ENCODE measurements around the gene CSTF2T.

The CSTF2T gene

DNA sequence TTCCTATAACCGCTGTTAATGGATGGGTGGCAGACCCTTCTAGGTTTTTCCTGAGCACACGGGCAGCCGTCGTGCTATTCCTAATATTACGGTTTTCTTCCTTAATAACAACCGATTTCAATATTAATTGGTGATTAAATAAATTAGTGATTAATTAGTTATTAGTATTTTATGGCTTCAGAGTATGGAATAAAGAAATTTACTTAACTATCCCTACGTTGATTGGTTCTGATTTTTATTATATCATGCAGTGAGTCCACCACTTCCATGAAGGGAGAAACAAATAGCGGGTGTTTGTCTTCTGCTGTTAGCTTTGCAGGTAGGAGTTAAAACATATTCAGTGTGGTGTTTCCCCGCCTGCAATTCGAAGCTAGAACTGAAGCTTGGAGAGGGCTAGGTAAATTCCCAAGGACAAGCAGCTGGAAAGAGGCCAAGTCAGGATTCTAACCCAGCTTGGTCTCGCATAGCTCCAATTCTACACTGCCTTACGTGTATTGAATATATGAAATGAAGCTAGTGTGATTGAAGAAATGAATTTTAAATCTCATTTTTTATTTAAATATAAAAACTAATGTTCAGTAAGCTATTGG lies 928 bp upstream of the CSTF2T start:
- H3K9me2 ChIP-seq (replicated peaks; ENCODE audit: control insufficient read depth, low read length), result no peaks in the 10 kb centered on the region
- peaks cover 37% of the 10 kb centered on the region for H3K79me2 ChIP-seq (ENCODE audit: control insufficient read depth, low read length)
- peaks cover 25% of the 10 kb centered on the region for H3K4me1 ChIP-seq (ENCODE audit: control insufficient read depth, low read length)
- no peaks in the 10 kb centered on the region for H3K27me3 ChIP-seq (ENCODE audit: control insufficient read depth, low read length)
- no peaks in the 10 kb centered on the region; the same call in 1 of the 2 replicates for H3K9me3 ChIP-seq (ENCODE audit: control insufficient read depth, insufficient read depth, low read length)
- peak overlapping the region; percentile 76 for H3K27ac ChIP-seq (ENCODE audit: low read depth, low read length)
- H3K4me3 ChIP-seq (ENCODE audit: low read length), result peak overlapping the region; percentile 99
- H3K36me3 ChIP-seq (ENCODE audit: control insufficient read depth, low read length), result peaks cover 40% of the 10 kb centered on the region
- H3F3A ChIP-seq (ENCODE audit: control insufficient read depth, insufficient read depth), result no peaks in the 10 kb centered on the region
- peak overlapping the region; percentile 83 for H3K4me2 ChIP-seq (ENCODE audit: low read length)
- H4K20me1 ChIP-seq (ENCODE audit: control insufficient read depth, insufficient read depth, low read depth, low read length), result peaks cover 3% of the 10 kb centered on the region; the same call in 1 of the 2 replicates
- TF ChIP-seq, protein P1, sequence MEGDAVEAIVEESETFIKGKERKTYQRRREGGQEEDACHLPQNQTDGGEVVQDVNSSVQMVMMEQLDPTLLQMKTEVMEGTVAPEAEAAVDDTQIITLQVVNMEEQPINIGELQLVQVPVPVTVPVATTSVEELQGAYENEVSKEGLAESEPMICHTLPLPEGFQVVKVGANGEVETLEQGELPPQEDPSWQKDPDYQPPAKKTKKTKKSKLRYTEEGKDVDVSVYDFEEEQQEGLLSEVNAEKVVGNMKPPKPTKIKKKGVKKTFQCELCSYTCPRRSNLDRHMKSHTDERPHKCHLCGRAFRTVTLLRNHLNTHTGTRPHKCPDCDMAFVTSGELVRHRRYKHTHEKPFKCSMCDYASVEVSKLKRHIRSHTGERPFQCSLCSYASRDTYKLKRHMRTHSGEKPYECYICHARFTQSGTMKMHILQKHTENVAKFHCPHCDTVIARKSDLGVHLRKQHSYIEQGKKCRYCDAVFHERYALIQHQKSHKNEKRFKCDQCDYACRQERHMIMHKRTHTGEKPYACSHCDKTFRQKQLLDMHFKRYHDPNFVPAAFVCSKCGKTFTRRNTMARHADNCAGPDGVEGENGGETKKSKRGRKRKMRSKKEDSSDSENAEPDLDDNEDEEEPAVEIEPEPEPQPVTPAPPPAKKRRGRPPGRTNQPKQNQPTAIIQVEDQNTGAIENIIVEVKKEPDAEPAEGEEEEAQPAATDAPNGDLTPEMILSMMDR (IDR thresholded peaks at IDR 0.05; ENCODE audit: low read depth, low read length, poor library complexity, severe bottlenecking), result no peak
- no peak for TF ChIP-seq EZH2phosphoT487 (IDR thresholded peaks at IDR 0.05; ENCODE audit: borderline replicate concordance, low read length)

DNA sequence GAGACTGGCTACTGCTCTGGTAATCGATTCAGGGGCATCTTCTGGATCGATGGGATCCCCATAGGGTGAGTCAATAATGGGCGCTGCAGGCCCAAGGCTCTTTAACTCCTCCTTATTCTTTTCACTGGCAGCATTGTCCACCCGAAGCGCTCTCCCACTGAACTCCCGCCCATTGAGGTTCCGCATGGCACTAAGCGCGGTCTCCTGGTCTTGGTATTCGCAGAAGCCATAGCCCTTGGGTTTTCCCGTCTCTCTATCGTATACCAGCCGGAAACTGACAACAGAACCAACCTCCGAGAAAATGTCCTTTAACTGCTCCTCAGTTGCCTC lies 285 bp downstream of the CSTF2T start:
- H3K4me3 ChIP-seq (ENCODE audit: low read length), result peak overlapping the region; percentile 99
- peak overlapping the region; percentile 76 for H3K27ac ChIP-seq (ENCODE audit: low read depth, low read length)
- no peaks in the 10 kb centered on the region for H3K27me3 ChIP-seq (ENCODE audit: control insufficient read depth, low read length)
- no peaks in the 10 kb centered on the region for H3K9me2 ChIP-seq (replicated peaks; ENCODE audit: control insufficient read depth, low read length)
- H3K9me3 ChIP-seq (ENCODE audit: control insufficient read depth, insufficient read depth, low read length), result no peaks in the 10 kb centered on the region; the same call in 1 of the 2 replicates
- H4K20me1 ChIP-seq (ENCODE audit: control insufficient read depth, insufficient read depth, low read depth, low read length), result peaks cover 3% of the 10 kb centered on the region; the same call in 1 of the 2 replicates
- peaks cover 25% of the 10 kb centered on the region for H3K4me1 ChIP-seq (ENCODE audit: control insufficient read depth, low read length)
- H3F3A ChIP-seq (ENCODE audit: control insufficient read depth, insufficient read depth), result no peaks in the 10 kb centered on the region
- H3K79me2 ChIP-seq (ENCODE audit: control insufficient read depth, low read length), result peaks cover 42% of the 10 kb centered on the region
- TF ChIP-seq, protein P1 (IDR thresholded peaks at IDR 0.05; ENCODE audit: low read depth, low read length, poor library complexity, severe bottlenecking), result no peak
- no peak for TF ChIP-seq EZH2phosphoT487 (IDR thresholded peaks at IDR 0.05; ENCODE audit: borderline replicate concordance, low read length)
- peaks cover 46% of the 10 kb centered on the region for H3K36me3 ChIP-seq (ENCODE audit: control insufficient read depth, low read length)
- peak overlapping the region; percentile 83 for H3K4me2 ChIP-seq (ENCODE audit: low read length)

DNA sequence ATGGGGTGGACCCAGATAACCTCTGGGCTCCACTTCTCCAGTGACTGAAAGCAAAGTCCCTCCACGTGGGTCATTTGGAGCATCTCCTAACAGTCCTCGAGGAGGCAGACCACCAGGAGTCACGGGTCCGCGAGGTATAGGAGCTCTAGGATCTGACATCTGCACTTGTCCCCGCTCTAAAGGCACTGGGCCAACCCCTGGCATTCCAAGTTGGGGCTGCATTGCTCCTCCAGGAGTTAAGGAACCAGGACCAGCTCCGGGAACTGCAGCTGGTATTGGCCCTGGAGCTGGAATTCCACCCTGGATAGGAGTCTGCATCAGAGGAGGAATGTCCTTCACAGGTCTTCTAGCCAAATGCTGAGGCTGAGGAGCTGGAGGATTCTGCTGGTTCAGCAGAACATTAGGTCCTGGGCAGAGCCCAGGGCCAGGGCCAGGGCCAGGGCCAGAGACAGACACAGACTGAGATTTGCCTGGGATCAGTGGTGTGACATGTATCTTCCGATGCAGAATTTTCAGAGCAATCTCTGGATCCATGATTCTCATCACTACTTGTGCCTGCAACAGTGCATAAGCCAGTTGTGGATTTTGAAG lies 827 bp downstream of the CSTF2T start:
- TF ChIP-seq, protein P1 (IDR thresholded peaks at IDR 0.05; ENCODE audit: low read depth, low read length, poor library complexity, severe bottlenecking), result no peak
- no peak for TF ChIP-seq EZH2phosphoT487 (IDR thresholded peaks at IDR 0.05; ENCODE audit: borderline replicate concordance, low read length)
- Histone ChIP-seq H3K9me3 (ENCODE audit: control insufficient read depth, insufficient read depth, low read length) (no peaks in the 10 kb centered on the region; the same call in 1 of the 2 replicates), H3F3A (ENCODE audit: control insufficient read depth, insufficient read depth) (no peaks in the 10 kb centered on the region), H3K27ac (ENCODE audit: low read depth, low read length) (no peak overlapping the region), H3K27me3 (ENCODE audit: control insufficient read depth, low read length) (no peaks in the 10 kb centered on the region), H3K4me1 (ENCODE audit: control insufficient read depth, low read length) (peaks cover 25% of the 10 kb centered on the region), H3K9me2 (replicated peaks; ENCODE audit: control insufficient read depth, low read length) (no peaks in the 10 kb centered on the region), H4K20me1 (ENCODE audit: control insufficient read depth, insufficient read depth, low read depth, low read length) (peaks cover 3% of the 10 kb centered on the region; the same call in 1 of the 2 replicates), H3K4me2 (ENCODE audit: low read length) (peak overlapping the region; percentile 83), H3K36me3 (ENCODE audit: control insufficient read depth, low read length) (peaks cover 46% of the 10 kb centered on the region), H3K79me2 (ENCODE audit: control insufficient read depth, low read length) (peaks cover 42% of the 10 kb centered on the region), H3K4me3 (ENCODE audit: low read length) (peak overlapping the region; percentile 99)

All from DOHH2 (cell line).